Measurements from ENCODE around the gene XNDC1N. TPM values are rescaled to one million over a fixed set of nuclear protein-coding genes. Genes with fewer than 3 reads are reported as not detected.

XNDC1N gene
- total and polyA plus RNA-seq, 2 experiments from 2014 or later, result 11.0 to 13.0 TPM

GRCh38 chr11:71949034-71949433, 20.6 kb upstream of the XNDC1N start:
- H3K4me3 Mint-ChIP-seq, result no peak overlapping the region
- peaks cover 5% of the 10 kb centered on the region; the same call in 1 of the 3 replicates for H3K4me1 Mint-ChIP-seq
- no peaks in the 10 kb centered on the region for H3K36me3 ChIP-seq (ENCODE audit: insufficient read depth)
- no peak for TF ChIP-seq NANOG (IDR thresholded peaks at IDR 0.05; ENCODE audit: borderline replicate concordance)
- TF ChIP-seq STAT1 (IDR thresholded peaks at IDR 0.05; ENCODE audit: unreplicated experiment), result no peak
- no peak for TF ChIP-seq CREB1 (CRISPR knock-in tag; IDR thresholded peaks at IDR 0.05; ENCODE audit: low read depth)
- TF ChIP-seq REST (IDR thresholded peaks at IDR 0.05; ENCODE audit: unreplicated experiment), result no peak
- TF ChIP-seq, protein P1, sequence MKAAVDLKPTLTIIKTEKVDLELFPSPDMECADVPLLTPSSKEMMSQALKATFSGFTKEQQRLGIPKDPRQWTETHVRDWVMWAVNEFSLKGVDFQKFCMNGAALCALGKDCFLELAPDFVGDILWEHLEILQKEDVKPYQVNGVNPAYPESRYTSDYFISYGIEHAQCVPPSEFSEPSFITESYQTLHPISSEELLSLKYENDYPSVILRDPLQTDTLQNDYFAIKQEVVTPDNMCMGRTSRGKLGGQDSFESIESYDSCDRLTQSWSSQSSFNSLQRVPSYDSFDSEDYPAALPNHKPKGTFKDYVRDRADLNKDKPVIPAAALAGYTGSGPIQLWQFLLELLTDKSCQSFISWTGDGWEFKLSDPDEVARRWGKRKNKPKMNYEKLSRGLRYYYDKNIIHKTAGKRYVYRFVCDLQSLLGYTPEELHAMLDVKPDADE (IDR thresholded peaks at IDR 0.05), result no peak
- TF ChIP-seq EZH2phosphoT487 (IDR thresholded peaks at IDR 0.05; ENCODE audit: unreplicated experiment), result no peak
- TF ChIP-seq POLR2AphosphoS5 (IDR thresholded peaks at IDR 0.05; ENCODE audit: low read depth), result no peak
- no peak for TF ChIP-seq ZNF114 (CRISPR knock-in tag; IDR thresholded peaks at IDR 0.05)
- TF ChIP-seq, protein P2, sequence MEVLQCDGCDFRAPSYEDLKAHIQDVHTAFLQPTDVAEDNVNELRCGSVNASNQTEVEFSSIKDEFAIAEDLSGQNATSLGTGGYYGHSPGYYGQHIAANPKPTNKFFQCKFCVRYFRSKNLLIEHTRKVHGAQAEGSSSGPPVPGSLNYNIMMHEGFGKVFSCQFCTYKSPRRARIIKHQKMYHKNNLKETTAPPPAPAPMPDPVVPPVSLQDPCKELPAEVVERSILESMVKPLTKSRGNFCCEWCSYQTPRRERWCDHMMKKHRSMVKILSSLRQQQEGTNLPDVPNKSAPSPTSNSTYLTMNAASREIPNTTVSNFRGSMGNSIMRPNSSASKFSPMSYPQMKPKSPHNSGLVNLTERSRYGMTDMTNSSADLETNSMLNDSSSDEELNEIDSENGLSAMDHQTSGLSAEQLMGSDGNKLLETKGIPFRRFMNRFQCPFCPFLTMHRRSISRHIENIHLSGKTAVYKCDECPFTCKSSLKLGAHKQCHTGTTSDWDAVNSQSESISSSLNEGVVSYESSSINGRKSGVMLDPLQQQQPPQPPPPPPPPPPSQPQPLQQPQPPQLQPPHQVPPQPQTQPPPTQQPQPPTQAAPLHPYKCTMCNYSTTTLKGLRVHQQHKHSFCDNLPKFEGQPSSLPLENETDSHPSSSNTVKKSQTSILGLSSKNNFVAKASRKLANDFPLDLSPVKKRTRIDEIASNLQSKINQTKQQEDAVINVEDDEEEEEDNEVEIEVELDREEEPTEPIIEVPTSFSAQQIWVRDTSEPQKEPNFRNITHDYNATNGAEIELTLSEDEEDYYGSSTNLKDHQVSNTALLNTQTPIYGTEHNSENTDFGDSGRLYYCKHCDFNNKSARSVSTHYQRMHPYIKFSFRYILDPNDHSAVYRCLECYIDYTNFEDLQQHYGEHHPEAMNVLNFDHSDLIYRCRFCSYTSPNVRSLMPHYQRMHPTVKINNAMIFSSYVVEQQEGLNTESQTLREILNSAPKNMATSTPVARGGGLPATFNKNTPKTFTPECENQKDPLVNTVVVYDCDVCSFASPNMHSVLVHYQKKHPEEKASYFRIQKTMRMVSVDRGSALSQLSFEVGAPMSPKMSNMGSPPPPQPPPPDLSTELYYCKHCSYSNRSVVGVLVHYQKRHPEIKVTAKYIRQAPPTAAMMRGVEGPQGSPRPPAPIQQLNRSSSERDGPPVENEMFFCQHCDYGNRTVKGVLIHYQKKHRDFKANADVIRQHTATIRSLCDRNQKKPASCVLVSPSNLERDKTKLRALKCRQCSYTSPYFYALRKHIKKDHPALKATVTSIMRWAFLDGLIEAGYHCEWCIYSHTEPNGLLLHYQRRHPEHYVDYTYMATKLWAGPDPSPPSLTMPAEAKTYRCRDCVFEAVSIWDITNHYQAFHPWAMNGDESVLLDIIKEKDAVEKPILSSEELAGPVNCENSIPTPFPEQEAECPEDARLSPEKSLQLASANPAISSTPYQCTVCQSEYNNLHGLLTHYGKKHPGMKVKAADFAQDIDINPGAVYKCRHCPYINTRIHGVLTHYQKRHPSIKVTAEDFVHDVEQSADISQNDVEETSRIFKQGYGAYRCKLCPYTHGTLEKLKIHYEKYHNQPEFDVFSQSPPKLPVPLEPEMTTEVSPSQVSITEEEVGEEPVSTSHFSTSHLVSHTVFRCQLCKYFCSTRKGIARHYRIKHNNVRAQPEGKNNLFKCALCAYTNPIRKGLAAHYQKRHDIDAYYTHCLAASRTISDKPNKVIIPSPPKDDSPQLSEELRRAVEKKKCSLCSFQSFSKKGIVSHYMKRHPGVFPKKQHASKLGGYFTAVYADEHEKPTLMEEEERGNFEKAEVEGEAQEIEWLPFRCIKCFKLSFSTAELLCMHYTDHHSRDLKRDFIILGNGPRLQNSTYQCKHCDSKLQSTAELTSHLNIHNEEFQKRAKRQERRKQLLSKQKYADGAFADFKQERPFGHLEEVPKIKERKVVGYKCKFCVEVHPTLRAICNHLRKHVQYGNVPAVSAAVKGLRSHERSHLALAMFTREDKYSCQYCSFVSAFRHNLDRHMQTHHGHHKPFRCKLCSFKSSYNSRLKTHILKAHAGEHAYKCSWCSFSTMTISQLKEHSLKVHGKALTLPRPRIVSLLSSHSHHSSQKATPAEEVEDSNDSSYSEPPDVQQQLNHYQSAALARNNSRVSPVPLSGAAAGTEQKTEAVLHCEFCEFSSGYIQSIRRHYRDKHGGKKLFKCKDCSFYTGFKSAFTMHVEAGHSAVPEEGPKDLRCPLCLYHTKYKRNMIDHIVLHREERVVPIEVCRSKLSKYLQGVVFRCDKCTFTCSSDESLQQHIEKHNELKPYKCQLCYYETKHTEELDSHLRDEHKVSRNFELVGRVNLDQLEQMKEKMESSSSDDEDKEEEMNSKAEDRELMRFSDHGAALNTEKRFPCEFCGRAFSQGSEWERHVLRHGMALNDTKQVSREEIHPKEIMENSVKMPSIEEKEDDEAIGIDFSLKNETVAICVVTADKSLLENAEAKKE (CRISPR knock-in tag; IDR thresholded peaks at IDR 0.05), result no peak
- no peak for TF ChIP-seq JUNB (IDR thresholded peaks at IDR 0.05; ENCODE audit: unreplicated experiment)
- TF ChIP-seq ZNF331 (CRISPR knock-in tag; IDR thresholded peaks at IDR 0.05; ENCODE audit: low read depth), result no peak
- H3K27ac ChIP-seq (ENCODE audit: low read depth), result no peak overlapping the region
- H3K4me2 ChIP-seq, result no peak overlapping the region
- H3K27ac Mint-ChIP-seq, result no peak overlapping the region
- no peaks in the 10 kb centered on the region for H3K9me2 ChIP-seq (ENCODE audit: insufficient read depth)
- H3F3A ChIP-seq (replicated peaks; ENCODE audit: low read depth), result no peaks in the 10 kb centered on the region
- H3K36me3 Mint-ChIP-seq (ENCODE audit: low read depth), result no peaks in the 10 kb centered on the region
- H3K4me1 ChIP-seq (ENCODE audit: insufficient read depth), result no peaks in the 10 kb centered on the region
- no peaks in the 10 kb centered on the region for H3K9me3 Mint-ChIP-seq
- ATAC-seq, result no peak
- H3K4me3 ChIP-seq, result no peak overlapping the region
- H3K27me3 ChIP-seq (ENCODE audit: insufficient read depth), result no peaks in the 10 kb centered on the region
- no peak for DNase-seq (ENCODE audit: low spot score)
- no peak overlapping the region for H2AFZ ChIP-seq
- H4K20me1 ChIP-seq (replicated peaks; ENCODE audit: insufficient read depth), result peaks cover 44% of the 10 kb centered on the region
- peaks cover 96% of the 10 kb centered on the region for H3K79me2 ChIP-seq (replicated peaks; ENCODE audit: insufficient read depth)
- H3K27me3 Mint-ChIP-seq (ENCODE audit: insufficient read depth, low read depth, poor library complexity), result no peaks in the 10 kb centered on the region

All from GM23338 (cell line).